Suprapubic skin (tissue), 4 donors: Measurements from ENCODE around the gene ADGRD2. TPM values are rescaled to one million over a fixed set of nuclear protein-coding genes. Genes with fewer than 3 reads are reported as not detected.

ENCODE experiments used
- DNase-seq, 2 donors: peaks; one replicate each; pipeline ENCODE4 v3.0.0-alpha.2; 2019; ENCODE audit warnings: low spot score in 2 of 2
- H3K27ac ChIP-seq: fragments of 200-600 bp; sonication (generic); one replicate; pipeline ENCODE4 v1.5.1; 2019
- H3K27me3 ChIP-seq: fragments of 200-600 bp; sonication (generic); one replicate; pipeline ENCODE4 v1.5.1; 2019
- H3K36me3 ChIP-seq: fragments of 200-600 bp; sonication (generic); one replicate; pipeline ENCODE4 v1.5.1; 2019
- H3K4me1 ChIP-seq: fragments of 200-600 bp; sonication (generic); one replicate; pipeline ENCODE4 v1.5.1; 2019
- H3K4me3 ChIP-seq: fragments of 200-600 bp; sonication (generic); one replicate; pipeline ENCODE4 v1.5.1; 2019; ENCODE audit warnings: mild to moderate bottlenecking
- H3K9me3 ChIP-seq: fragments of 200-600 bp; sonication (generic); one replicate; pipeline ENCODE4 v1.5.1; 2019
- EP300 ChIP-seq: sonication (generic); formaldehyde crosslinking; IDR thresholded peaks from one replicate; pipeline ENCODE4 v1.6.1; 2017; ENCODE audit warnings: antibody characterized with exemption
- POLR2A ChIP-seq, 2 donors: fragments of 450-650 bp; IDR thresholded peaks; one replicate each; pipeline ENCODE4 v1.6.1; 2017; ENCODE audit warnings: antibody characterized with exemption in 2 of 2, mild to moderate bottlenecking in 2 of 2, moderate library complexity in 2 of 2
- POLR2AphosphoS5 ChIP-seq, 3 donors: sonication (generic); formaldehyde crosslinking; IDR thresholded peaks; one replicate each; pipeline ENCODE4 v1.6.1; 2017; ENCODE audit warnings: antibody characterized with exemption in 3 of 3
- WGBS: methylation state at CpG from one replicate; pipeline ENCODE4 v1.1.5; 2018; 5-methylcytosine and 5-hydroxymethylcytosine counted together
- total RNA-seq, 4 donors: library from RNA; depleted of rRNA; stranded (reverse); fragments of >200 nt; gene quantifications; one replicate each; pipeline ENCODE4 v1.1.0, GENCODE V29; 2016
- TF ChIP-seq, protein P1 (sequence below), 2 donors: fragments of 200-600 bp in 1 of 2; fragments of 450-650 bp in 1 of 2; sonication (generic) in 1 of 2; IDR thresholded peaks; one replicate each; pipeline ENCODE4 v1.5.1; 2016 to 2019; ENCODE audit warnings: antibody characterized with exemption in 2 of 2, mild to moderate bottlenecking in 1 of 2, moderate library complexity in 1 of 2

The ADGRD2 gene
- total RNA-seq, 4 donors from 2014 or later: 0.31 to 7.7 TPM; not detected in 2

DNA sequence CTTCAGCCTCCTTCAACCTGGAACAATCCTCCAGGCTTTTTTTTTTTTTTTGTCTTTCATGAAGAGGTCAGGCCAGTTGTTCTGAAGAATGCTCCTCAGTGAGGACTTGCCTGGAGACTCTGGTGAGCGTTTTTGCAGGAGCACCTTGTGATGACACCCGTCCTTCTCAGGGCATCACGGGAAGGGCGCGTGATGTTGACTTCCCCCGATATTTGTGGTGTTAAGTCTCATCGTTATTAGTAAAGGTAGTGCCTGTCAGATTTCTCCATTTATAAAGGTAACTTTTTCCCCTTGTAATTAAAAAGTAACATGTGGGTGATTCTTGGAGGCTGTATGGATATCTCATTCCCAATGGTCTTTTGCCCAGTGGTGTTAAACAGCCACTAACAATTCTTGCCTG lies 23.9 kb upstream of the ADGRD2 start:
- H3K36me3 ChIP-seq: no peaks in the 10 kb centered on the region
- 85% methylated on average over 7 of the region's 7 CpGs for WGBS
- TF ChIP-seq POLR2AphosphoS5 (IDR thresholded peaks at IDR 0.05) (no peak), POLR2A (IDR thresholded peaks at IDR 0.05) (no peak), EP300 (no peak)
- TF ChIP-seq, protein P1, sequence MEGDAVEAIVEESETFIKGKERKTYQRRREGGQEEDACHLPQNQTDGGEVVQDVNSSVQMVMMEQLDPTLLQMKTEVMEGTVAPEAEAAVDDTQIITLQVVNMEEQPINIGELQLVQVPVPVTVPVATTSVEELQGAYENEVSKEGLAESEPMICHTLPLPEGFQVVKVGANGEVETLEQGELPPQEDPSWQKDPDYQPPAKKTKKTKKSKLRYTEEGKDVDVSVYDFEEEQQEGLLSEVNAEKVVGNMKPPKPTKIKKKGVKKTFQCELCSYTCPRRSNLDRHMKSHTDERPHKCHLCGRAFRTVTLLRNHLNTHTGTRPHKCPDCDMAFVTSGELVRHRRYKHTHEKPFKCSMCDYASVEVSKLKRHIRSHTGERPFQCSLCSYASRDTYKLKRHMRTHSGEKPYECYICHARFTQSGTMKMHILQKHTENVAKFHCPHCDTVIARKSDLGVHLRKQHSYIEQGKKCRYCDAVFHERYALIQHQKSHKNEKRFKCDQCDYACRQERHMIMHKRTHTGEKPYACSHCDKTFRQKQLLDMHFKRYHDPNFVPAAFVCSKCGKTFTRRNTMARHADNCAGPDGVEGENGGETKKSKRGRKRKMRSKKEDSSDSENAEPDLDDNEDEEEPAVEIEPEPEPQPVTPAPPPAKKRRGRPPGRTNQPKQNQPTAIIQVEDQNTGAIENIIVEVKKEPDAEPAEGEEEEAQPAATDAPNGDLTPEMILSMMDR (IDR thresholded peaks at IDR 0.05): no peak

DNA sequence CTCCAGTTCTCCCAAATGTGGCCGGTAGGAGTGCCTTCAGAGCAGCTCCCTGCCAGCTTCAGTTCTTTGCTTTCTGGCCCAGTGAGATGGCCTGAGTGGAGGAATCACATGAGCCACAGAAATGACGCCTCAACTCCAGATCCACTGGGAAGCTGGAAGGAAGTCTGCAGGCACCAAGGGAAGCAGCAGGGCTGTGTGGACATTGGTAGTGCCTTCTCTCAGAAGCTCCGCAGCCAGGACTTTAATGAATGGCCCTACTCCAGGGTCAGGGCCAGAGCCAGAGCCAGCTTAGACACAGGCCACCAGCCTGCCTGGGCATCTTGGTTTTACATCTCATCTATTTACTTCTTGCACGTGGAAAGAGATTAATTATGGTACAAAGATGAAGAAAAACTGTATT lies 23.0 kb upstream of the ADGRD2 start:
- H3K4me3 ChIP-seq: no peak overlapping the region
- no peak for DNase-seq
- no peaks in the 10 kb centered on the region for H3K36me3 ChIP-seq
- H3K9me3 ChIP-seq: no peaks in the 10 kb centered on the region
- peaks cover 6% of the 10 kb centered on the region for H3K4me1 ChIP-seq
- H3K27ac ChIP-seq: no peak overlapping the region
- no peaks in the 10 kb centered on the region for H3K27me3 ChIP-seq
- TF ChIP-seq POLR2A (IDR thresholded peaks at IDR 0.05): no peak
- TF ChIP-seq EP300: no peak
- no peak for TF ChIP-seq POLR2AphosphoS5 (IDR thresholded peaks at IDR 0.05)
- TF ChIP-seq, protein P1 (IDR thresholded peaks at IDR 0.05): no peak
- WGBS: 76% methylated on average over 4 of the region's 4 CpGs

More for the DNA sequence above, 23.9 kb upstream of the ADGRD2 start:
- DNase-seq: no peak
- peaks cover 6% of the 10 kb centered on the region for H3K4me1 ChIP-seq
- no peak overlapping the region for H3K27ac ChIP-seq
- no peaks in the 10 kb centered on the region for H3K9me3 ChIP-seq
- no peaks in the 10 kb centered on the region for H3K27me3 ChIP-seq
- H3K4me3 ChIP-seq: no peak overlapping the region

- DNase-seq: peak; percentile 60 to 75
- no peaks in the 10 kb centered on the region for H3K9me3 ChIP-seq
- WGBS: 40% methylated on average over 8 of the region's 28 CpGs
- H3K4me3 ChIP-seq: no peak overlapping the region
- H3K4me1 ChIP-seq: peaks cover 6% of the 10 kb centered on the region
- H3K27ac ChIP-seq: no peak overlapping the region
- TF ChIP-seq EP300 (no peak), POLR2AphosphoS5 (IDR thresholded peaks at IDR 0.05) (no peak), POLR2A (IDR thresholded peaks at IDR 0.05) (no peak)
- TF ChIP-seq, protein P1 (IDR thresholded peaks at IDR 0.05): no peak
- no peaks in the 10 kb centered on the region for H3K36me3 ChIP-seq
- H3K27me3 ChIP-seq: no peaks in the 10 kb centered on the region
These were observed 21.3 kb upstream of the ADGRD2 start for GRCh38 chr9:124428751-124429529.

GRCh38 chr9:124429530-124429867 lies 20.8 kb upstream of the ADGRD2 start:
- H3K27me3 ChIP-seq: no peaks in the 10 kb centered on the region
- TF ChIP-seq POLR2AphosphoS5 (IDR thresholded peaks at IDR 0.05) (no peak), POLR2A (IDR thresholded peaks at IDR 0.05) (no peak), EP300 (no peak)
- TF ChIP-seq, protein P1 (IDR thresholded peaks at IDR 0.05): no peak
- H3K36me3 ChIP-seq: no peaks in the 10 kb centered on the region
- H3K4me3 ChIP-seq: no peak overlapping the region
- H3K9me3 ChIP-seq: no peaks in the 10 kb centered on the region
- peak; percentile 12 to 47 for DNase-seq
- H3K4me1 ChIP-seq: peaks cover 6% of the 10 kb centered on the region
- no peak overlapping the region for H3K27ac ChIP-seq
- 59% methylated on average over 3 of the region's 4 CpGs for WGBS

DNA sequence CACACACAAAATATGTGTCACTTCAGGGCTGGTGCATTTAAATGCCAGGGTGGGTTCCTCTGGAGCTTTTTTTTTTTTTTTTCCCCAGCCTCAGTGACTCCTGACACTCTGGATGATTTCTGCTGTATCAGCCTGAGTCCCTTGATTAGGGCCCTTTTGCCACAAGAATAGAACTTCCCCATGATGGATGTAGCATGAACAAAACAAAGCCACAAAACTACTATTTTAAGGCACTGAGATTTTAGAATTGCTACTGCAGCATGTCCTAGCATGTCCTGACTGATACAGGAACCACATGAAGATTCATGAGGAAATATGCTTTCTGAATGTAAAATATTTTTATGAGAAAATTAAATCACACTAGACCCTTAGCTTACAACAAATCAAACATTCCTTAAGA lies 13.9 kb upstream of the ADGRD2 start:
- Histone ChIP-seq H3K9me3 (no peaks in the 10 kb centered on the region), H3K4me1 (peaks cover 3% of the 10 kb centered on the region), H3K27me3 (peaks cover 24% of the 10 kb centered on the region), H3K4me3 (no peak overlapping the region), H3K27ac (no peak overlapping the region), H3K36me3 (no peaks in the 10 kb centered on the region)
- no peak for DNase-seq
- no peak for TF ChIP-seq POLR2AphosphoS5 (IDR thresholded peaks at IDR 0.05)
- TF ChIP-seq, protein P1 (IDR thresholded peaks at IDR 0.05): no peak
- no peak for TF ChIP-seq POLR2A (IDR thresholded peaks at IDR 0.05)
- no peak for TF ChIP-seq EP300
